SK-N-SH (cell line): ENCODE results near the gene TEX44. TPM values are rescaled to one million over a fixed set of nuclear protein-coding genes. Genes with fewer than 3 reads are reported as not detected.
A peak's percentile ranks its signal among the peaks of the same experiment; 100 is the strongest.

ENCODE experiments used
- CTCF ChIA-PET: fragments of 300-600, 350-600 bp; formaldehyde crosslinking; extraction: SDS; loops from one replicate; lab custom pipeline; 2021; lab: Yijun Ruan, JAX
- POLR2A ChIA-PET: fragments of 350-600 bp; sonication (Branson Sonifier 250); formaldehyde crosslinking; extraction: SDS; loops from one replicate; lab custom pipeline; 2020; ENCODE audit warnings: antibody characterized with exemption, inconsistent platforms; lab: Yijun Ruan, JAX
- DNase-seq: peaks from one replicate; pipeline ENCODE4 v3.0.0; 2012
- H2AFZ ChIP-seq: fragments of 200-600 bp; sonication (generic); 2 replicates; pipeline ENCODE4 v1.8.1; 2016; ENCODE audit warnings: antibody characterized with exemption, mild to moderate bottlenecking, low read depth
- H3F3A ChIP-seq: fragments of 200-600 bp; sonication (generic); replicated peaks from 2 replicates; pipeline ENCODE3; 2016; ENCODE audit warnings: antibody characterized with exemption, mild to moderate bottlenecking; ENCODE audit not compliant: insufficient read depth
- H3K27ac ChIP-seq, 2 experiments: fragments of 200-500 bp in 1 of 2; fragments of 200-600 bp in 1 of 2; sonication (Bioruptor generic) in 1 of 2; sonication (generic), shearing (Covaris generic) in 1 of 2; 2 replicates each; pipeline versions ENCODE4 v1.5.1 to v1.6.1; 2014 to 2016; ENCODE audit warnings: low read depth in 2 of 2, inconsistent platforms in 1 of 2, low read length in 1 of 2, mild to moderate bottlenecking in 1 of 2, mixed read lengths in 1 of 2
- H3K27me3 ChIP-seq: fragments of 200-600 bp; sonication (generic), shearing (Covaris generic); 2 replicates; pipeline ENCODE4 v1.6.1; 2016; ENCODE audit warnings: mixed run types; ENCODE audit not compliant: insufficient read depth
- H3K36me3 ChIP-seq, 2 experiments: fragments of 200-500 bp in 1 of 2; fragments of 200-600 bp in 1 of 2; sonication (Bioruptor generic) in 1 of 2; sonication (generic) in 1 of 2; replicated peaks in 1 of 2; 2 replicates each; pipeline versions ENCODE3 to v1.5.1; 2014 to 2016; ENCODE audit warnings: low read length in 1 of 2, mild to moderate bottlenecking in 1 of 2; ENCODE audit not compliant: insufficient read depth in 2 of 2, control insufficient read depth in 1 of 2
- H3K4me1 ChIP-seq, 2 experiments: fragments of 200-500 bp in 1 of 2; fragments of 200-600 bp in 1 of 2; sonication (Bioruptor generic) in 1 of 2; sonication (generic), shearing (Covaris generic) in 1 of 2; 2 replicates each; pipeline versions ENCODE4 v1.5.1 to v1.6.1; 2014 to 2016; ENCODE audit warnings: low read depth in 1 of 2, low read length in 1 of 2, mixed run types in 1 of 2; ENCODE audit not compliant: insufficient read depth in 2 of 2, control insufficient read depth in 1 of 2
- H3K4me2 ChIP-seq: fragments of 200-600 bp; sonication (generic), shearing (Covaris generic); 2 replicates; pipeline ENCODE4 v1.6.1; 2017; ENCODE audit warnings: mixed run types
- H3K4me3 ChIP-seq, 2 experiments: fragments of 200-500 bp in 1 of 2; fragments of 200-600 bp in 1 of 2; sonication (Bioruptor generic) in 1 of 2; sonication (generic), shearing (Covaris generic) in 1 of 2; 2 replicates each; pipeline versions ENCODE4 v1.5.1 to v1.8.1; 2014 to 2016; ENCODE audit warnings: low read depth in 2 of 2, inconsistent platforms in 1 of 2, low read length in 1 of 2, mild to moderate bottlenecking in 1 of 2, mixed read lengths in 1 of 2, moderate library complexity in 1 of 2
- H3K79me2 ChIP-seq: fragments of 200-600 bp; sonication (generic); 2 replicates; pipeline ENCODE4 v1.8.1; 2017; ENCODE audit warnings: mild to moderate bottlenecking; ENCODE audit not compliant: insufficient read depth
- H3K9ac ChIP-seq: fragments of 200-600 bp; sonication (generic); 2 replicates; pipeline ENCODE4 v1.6.1; 2017; ENCODE audit warnings: mixed run types
- H3K9me2 ChIP-seq: fragments of 200-600 bp; sonication (generic); 2 replicates; pipeline ENCODE4 v1.6.1; 2017; ENCODE audit warnings: mixed run types
- H3K9me3 ChIP-seq: fragments of 200-600 bp; sonication (generic); 2 replicates; pipeline ENCODE4 v1.6.1; 2017; ENCODE audit warnings: mixed run types, mild to moderate bottlenecking, moderate library complexity
- H4K20me1 ChIP-seq: fragments of 200-600 bp; sonication (generic); 2 replicates; pipeline ENCODE4 v1.6.1; 2017; ENCODE audit warnings: mild to moderate bottlenecking, mixed run types; ENCODE audit not compliant: insufficient read depth
- CTCF ChIP-seq: fragments of 200-600 bp; sonication (generic); IDR thresholded peaks from 2 replicates; pipeline ENCODE4 v1.6.1; 2017; ENCODE audit warnings: antibody characterized with exemption, mild to moderate bottlenecking, moderate library complexity
- GATA2 ChIP-seq: sonication (generic); formaldehyde crosslinking; IDR thresholded peaks from 2 replicates; pipeline ENCODE4 v1.5.0; 2020; ENCODE audit warnings: mild to moderate bottlenecking, missing genetic modification reagents
- JUND ChIP-seq: IDR thresholded peaks from 2 replicates; pipeline ENCODE4 v1.4.0; 2012
- PBX3 ChIP-seq: IDR thresholded peaks from 2 replicates; pipeline ENCODE4; 2012
- RAD21 ChIP-seq: IDR thresholded peaks from 2 replicates; pipeline ENCODE4 v1.6.1; 2012; ENCODE audit warnings: mild to moderate bottlenecking, low read length
- SMC3 ChIP-seq: IDR thresholded peaks from 2 replicates; pipeline ENCODE4 v1.6.1; 2012; ENCODE audit warnings: low read depth, low read length, improper control_type of control experiment
- WGBS: methylation state at CpG from one replicate; pipeline ENCODE4 v1.1.6; 2017; ENCODE audit warnings: low lambda C conversion rate; 5-methylcytosine and 5-hydroxymethylcytosine counted together
- polyA plus RNA-seq, 3 experiments: library from polyadenylated mRNA; depleted of rRNA; stranded (reverse); fragments of >200 nt; gene quantifications; 2 replicates each; pipeline ENCODE4 v1.2.3, GENCODE V29; 2012

TEX44 gene
- polyA plus RNA-seq, 1 of the 3 experiments (the other 2 are of a cell fraction) = not detected

GRCh38 chr2:231557571-231558217 is 35.0 kb upstream of the TEX44 start:
- POLR2A ChIA-PET = no interaction called here
- TF ChIP-seq SMC3 (peak; percentile 63), CTCF (peak; percentile 64), RAD21 (peak; percentile 85), GATA2 (CRISPR knock-in tag) (no peak)
- 62% methylated on average over 10 of the region's 11 CpGs for WGBS

GRCh38 chr2:231563378-231563961 is 29.2 kb upstream of the TEX44 start:
- no peak overlapping the region for H3K27ac ChIP-seq
- TF ChIP-seq RAD21 (peak; percentile 83), SMC3 (peak; percentile 68), JUND (no peak), CTCF (peak; percentile 60), PBX3 (no peak)
- no peaks in the 10 kb centered on the region for H3K36me3 ChIP-seq
- DNase-seq = peak; percentile 88
- no peak overlapping the region for H3K4me2 ChIP-seq
- no peaks in the 10 kb centered on the region for H3K79me2 ChIP-seq
- 0% methylated on average over 2 of the region's 3 CpGs for WGBS
- H4K20me1 ChIP-seq = no peaks in the 10 kb centered on the region
- CTCF ChIA-PET = interaction anchor here (0.8 to 14.3 kb wide), 42 partner anchors 8 to 318 kb away, joined by 3 to 152 read pairs (median 5); partner anchors contain the start of genes NCL, NMUR1, PTMA and TEX44
- H3K4me1 ChIP-seq = peaks cover 0 to 4% of the 10 kb centered on the region in 2 experiments; a peak in 1 of 4 replicates
- H3K9me3 ChIP-seq = no peaks in the 10 kb centered on the region
- H3K9me2 ChIP-seq = no peaks in the 10 kb centered on the region
- H3F3A ChIP-seq = no peaks in the 10 kb centered on the region
- H3K27me3 ChIP-seq = no peaks in the 10 kb centered on the region
- H2AFZ ChIP-seq = no peak overlapping the region
- POLR2A ChIA-PET = interaction anchor here (0.8 to 1.3 kb wide), 3 partner anchors 42 to 114 kb away, joined by 3 to 4 read pairs (median 3); partner anchors contain the start of gene NCL
- H3K9ac ChIP-seq = no peak overlapping the region
- H3K4me3 ChIP-seq = no peak overlapping the region; a peak in 1 of 4 replicates

More at GRCh38 chr2:231557571-231558217, 35.0 kb upstream of the TEX44 start:
- H3K4me3 ChIP-seq = no peak overlapping the region
- no peaks in the 10 kb centered on the region for H3K9me2 ChIP-seq
- no peaks in the 10 kb centered on the region for H3F3A ChIP-seq
- H3K36me3 ChIP-seq = no peaks in the 10 kb centered on the region
- no peaks in the 10 kb centered on the region for H3K27me3 ChIP-seq
- no peak overlapping the region for H3K27ac ChIP-seq
- H3K9me3 ChIP-seq = 0 out of 2 replicates have a peak, but pooled peaks cover 6% of the 10 kb centered on the region
- no peaks in the 10 kb centered on the region for H3K79me2 ChIP-seq
- no peak overlapping the region for H3K9ac ChIP-seq
- CTCF ChIA-PET = interaction anchor here (0.6 to 6.6 kb wide), 29 partner anchors 8 to 156 kb away, joined by 3 to 50 read pairs (median 5); no protein-coding TSS in a partner anchor
- H4K20me1 ChIP-seq = no peaks in the 10 kb centered on the region
- no peaks in the 10 kb centered on the region for H3K4me1 ChIP-seq
- peak overlapping the region; percentile 70; the same call in 1 of the 2 replicates for H2AFZ ChIP-seq
- peak; percentile 79 for DNase-seq
- H3K4me2 ChIP-seq = no peak overlapping the region
